Measurements from ENCODE around the gene NOTCH3. TPM values are rescaled to one million over a fixed set of nuclear protein-coding genes. Genes with fewer than 3 reads are reported as not detected.

Gene NOTCH3
- total RNA-seq, 6 experiments from 2014 or later, result 3.4 to 18.0 (median 13.1) TPM

DNA sequence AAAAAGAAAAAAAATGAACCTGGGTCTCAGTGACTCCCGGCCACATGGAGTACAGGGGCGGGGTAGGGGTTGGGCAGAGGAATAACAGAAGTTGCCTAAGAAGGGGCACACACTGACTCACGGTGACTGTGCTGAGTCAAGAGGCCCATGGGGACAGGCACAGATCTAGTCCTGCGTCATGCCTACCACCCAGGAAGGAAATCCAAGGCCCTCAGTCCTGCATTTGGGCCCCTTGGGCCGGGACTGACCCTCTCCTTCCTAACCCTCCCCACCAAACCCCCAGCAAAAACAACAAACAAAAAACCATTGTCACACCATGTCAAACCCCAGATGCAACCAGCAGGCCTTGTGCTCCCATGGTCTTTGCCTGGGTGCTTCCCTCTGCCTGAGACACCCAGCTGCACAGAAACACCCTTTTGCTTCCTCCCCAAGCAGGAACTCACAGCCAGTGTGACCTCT is 9.6 kb upstream of the NOTCH3 start:
- peaks cover 3% of the 10 kb centered on the region for H3K27me3 Mint-ChIP-seq (ENCODE audit: insufficient read depth)
- TF ChIP-seq, protein P1, sequence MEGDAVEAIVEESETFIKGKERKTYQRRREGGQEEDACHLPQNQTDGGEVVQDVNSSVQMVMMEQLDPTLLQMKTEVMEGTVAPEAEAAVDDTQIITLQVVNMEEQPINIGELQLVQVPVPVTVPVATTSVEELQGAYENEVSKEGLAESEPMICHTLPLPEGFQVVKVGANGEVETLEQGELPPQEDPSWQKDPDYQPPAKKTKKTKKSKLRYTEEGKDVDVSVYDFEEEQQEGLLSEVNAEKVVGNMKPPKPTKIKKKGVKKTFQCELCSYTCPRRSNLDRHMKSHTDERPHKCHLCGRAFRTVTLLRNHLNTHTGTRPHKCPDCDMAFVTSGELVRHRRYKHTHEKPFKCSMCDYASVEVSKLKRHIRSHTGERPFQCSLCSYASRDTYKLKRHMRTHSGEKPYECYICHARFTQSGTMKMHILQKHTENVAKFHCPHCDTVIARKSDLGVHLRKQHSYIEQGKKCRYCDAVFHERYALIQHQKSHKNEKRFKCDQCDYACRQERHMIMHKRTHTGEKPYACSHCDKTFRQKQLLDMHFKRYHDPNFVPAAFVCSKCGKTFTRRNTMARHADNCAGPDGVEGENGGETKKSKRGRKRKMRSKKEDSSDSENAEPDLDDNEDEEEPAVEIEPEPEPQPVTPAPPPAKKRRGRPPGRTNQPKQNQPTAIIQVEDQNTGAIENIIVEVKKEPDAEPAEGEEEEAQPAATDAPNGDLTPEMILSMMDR (IDR thresholded peaks at IDR 0.05), result no peak
- H3K27ac Mint-ChIP-seq, result peak overlapping the region; percentile 91
- peaks cover 15% of the 10 kb centered on the region for H3K4me1 Mint-ChIP-seq (ENCODE audit: low read depth)
- no peaks in the 10 kb centered on the region for H3K36me3 Mint-ChIP-seq (ENCODE audit: low read depth)
- DNase-seq, result peak; percentile 38
- H3K4me3 Mint-ChIP-seq, result no peak overlapping the region
- H3K9me3 Mint-ChIP-seq, result no peaks in the 10 kb centered on the region

DNA sequence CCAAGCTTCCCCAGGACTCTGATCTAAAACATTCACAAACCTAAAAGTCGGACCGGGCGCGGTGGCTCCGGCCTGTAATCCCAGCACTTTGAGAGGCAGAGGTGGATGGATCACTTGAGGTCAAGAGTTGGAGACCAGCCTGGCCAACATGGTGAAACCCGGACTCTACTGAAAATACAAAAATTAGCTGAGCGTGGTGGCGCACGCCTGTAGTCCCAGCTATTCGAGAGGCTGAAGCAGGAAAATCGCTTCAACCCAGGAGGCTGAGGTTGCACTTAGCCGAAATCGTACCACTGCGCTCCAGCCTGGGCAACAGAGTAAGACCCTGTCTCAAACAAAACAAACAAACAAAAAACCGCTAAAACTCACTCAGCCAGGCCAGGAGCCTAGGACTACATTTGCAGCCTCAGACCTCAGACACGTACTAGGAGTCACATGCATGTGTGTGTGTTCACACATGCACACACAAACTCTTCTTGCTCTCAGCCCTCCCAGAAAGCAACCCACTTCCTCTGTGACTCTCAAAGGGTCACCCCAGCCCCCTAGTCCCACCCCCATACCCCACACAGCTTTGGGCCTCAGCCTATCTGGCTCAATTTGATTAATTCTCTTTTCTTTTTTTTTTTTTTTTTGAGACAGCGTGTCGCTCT is 704 bp upstream of the NOTCH3 start:
- Mint-ChIP-seq H3K4me3 (peak overlapping the region; percentile 49; the same call in 1 of the 2 replicates), H3K36me3 (ENCODE audit: low read depth) (no peaks in the 10 kb centered on the region), H3K9me3 (no peaks in the 10 kb centered on the region), H3K27me3 (ENCODE audit: insufficient read depth) (peaks cover 8% of the 10 kb centered on the region), H3K4me1 (ENCODE audit: low read depth) (peaks cover 12% of the 10 kb centered on the region), H3K27ac (no peak overlapping the region)
- TF ChIP-seq, protein P1 (IDR thresholded peaks at IDR 0.05), result no peak
- no peak for DNase-seq

DNA sequence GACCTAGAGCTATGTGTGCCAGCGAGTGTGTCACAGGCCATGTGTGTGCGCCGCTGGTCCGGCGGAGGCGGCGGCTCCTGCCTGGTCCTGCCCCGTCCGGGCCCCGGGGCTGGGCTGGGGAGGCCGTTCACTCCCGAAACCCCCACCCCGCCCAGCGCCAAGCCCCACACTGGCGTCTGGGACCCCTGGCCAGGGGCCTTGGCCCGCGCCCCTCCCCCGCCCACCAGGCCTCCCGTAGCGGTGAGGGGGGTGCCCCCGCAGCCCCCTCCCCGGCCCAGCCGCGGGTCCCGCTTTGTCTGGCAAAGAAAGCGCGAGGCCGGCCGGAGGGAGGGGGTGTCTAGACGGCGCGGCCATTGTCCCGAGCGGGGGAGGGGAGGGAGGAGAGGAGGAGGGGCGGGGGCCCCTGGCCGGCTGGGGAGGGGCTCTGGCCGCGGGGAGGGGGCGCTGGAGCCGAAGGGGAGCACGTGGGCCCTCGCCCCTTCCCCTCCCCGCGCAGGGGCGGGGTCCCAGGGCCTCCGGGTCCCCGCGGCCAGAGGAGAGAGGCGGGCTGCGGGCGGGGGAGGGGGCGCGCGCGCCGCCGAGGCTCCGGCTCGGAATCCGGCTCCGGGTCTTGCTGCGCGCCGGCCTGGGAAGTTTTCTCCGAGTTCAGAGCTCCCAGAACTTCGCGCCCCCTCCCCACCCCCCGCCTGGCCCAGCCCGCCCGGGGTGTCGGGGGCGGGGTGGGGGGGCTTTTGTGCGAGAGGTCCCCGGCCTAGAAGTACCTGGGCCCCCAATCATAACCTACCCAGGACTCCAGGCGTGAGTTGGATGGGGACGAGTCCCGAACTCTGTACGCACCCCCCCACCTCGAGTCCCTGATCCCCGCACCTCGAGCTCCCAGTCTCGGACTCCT is 888 bp downstream of the NOTCH3 start:
- TF ChIP-seq, protein P1 (IDR thresholded peaks at IDR 0.05), result no peak
- no peak for DNase-seq
- Mint-ChIP-seq H3K36me3 (ENCODE audit: low read depth) (no peaks in the 10 kb centered on the region), H3K27me3 (ENCODE audit: insufficient read depth) (peaks cover 8% of the 10 kb centered on the region), H3K9me3 (no peaks in the 10 kb centered on the region), H3K4me1 (ENCODE audit: low read depth) (peaks cover 15% of the 10 kb centered on the region), H3K27ac (no peak overlapping the region), H3K4me3 (peak overlapping the region; percentile 66)

DNA sequence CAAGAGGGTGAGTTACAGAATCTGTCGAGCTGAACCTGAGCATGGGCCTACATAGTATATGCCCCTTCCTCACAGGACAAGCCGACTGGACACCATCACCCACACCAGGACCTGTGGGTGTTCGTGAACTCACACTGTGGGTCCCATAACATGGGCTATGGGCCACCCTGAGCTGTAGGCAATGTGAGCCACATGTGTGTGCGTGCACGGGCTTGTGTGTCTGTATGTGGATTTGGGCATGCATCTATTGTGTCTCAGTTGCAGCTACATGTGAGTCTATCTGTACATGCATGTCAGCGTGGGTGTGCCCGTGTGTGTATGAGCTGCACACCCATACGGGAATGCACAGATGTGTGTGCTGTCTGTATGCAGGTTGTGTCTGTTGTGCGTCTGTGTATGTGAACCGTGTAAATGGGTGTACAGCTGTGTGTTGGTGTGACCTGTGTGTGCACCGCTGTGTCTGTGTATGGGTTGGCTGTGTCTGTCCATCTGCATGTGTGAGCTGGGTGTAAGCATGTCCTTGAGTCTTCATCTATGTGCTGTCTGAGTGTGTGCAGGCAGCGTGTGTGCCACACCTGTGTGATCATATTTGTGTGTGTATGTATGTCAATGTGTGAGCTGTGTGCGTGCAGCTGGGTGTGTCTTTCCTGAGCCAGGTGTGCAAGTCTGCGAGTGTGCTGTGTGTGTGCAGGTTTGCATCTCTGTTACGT is 1.7 kb downstream of the NOTCH3 start:
- Mint-ChIP-seq H3K9me3 (no peaks in the 10 kb centered on the region), H3K4me3 (peak overlapping the region; percentile 66), H3K36me3 (ENCODE audit: low read depth) (no peaks in the 10 kb centered on the region), H3K4me1 (ENCODE audit: low read depth) (peaks cover 23% of the 10 kb centered on the region), H3K27me3 (ENCODE audit: insufficient read depth) (peaks cover 10% of the 10 kb centered on the region), H3K27ac (0 out of 2 replicates have a peak overlapping the region, but pooled peaks have one; percentile 4)
- DNase-seq, result no peak
- TF ChIP-seq, protein P1 (IDR thresholded peaks at IDR 0.05), result no peak

DNA sequence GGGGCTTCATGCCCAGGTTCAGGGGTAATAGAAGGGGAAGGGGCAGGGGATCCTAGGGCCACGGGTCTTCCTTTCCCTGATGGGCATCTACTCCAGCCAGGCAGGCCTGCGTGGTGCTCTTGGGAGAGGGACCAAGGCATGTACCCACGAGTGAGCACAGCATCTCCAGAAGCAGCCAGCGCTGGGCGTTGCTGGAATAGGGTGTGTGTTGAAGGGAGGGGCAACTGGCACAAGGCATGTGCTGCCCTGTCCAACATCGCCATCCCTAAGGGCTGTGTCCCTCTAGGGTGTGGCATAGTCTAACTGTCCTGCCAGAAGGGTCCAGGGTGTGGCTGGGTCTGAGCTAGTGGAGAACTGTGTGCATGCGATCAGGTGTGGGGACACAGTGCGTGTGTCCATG is 2.9 kb downstream of the NOTCH3 start:
- H3K9me3 Mint-ChIP-seq, result no peaks in the 10 kb centered on the region
- no peak overlapping the region for H3K27ac Mint-ChIP-seq
- H3K36me3 Mint-ChIP-seq (ENCODE audit: low read depth), result no peaks in the 10 kb centered on the region
- DNase-seq, result no peak
- TF ChIP-seq, protein P1 (IDR thresholded peaks at IDR 0.05), result no peak
- peaks cover 10% of the 10 kb centered on the region for H3K27me3 Mint-ChIP-seq (ENCODE audit: insufficient read depth)
- no peak overlapping the region for H3K4me3 Mint-ChIP-seq
- H3K4me1 Mint-ChIP-seq (ENCODE audit: low read depth), result peaks cover 24% of the 10 kb centered on the region

All from HFFc6 (cell line).